ENCODE results near the gene HYCC1.
"Not testable (repeated sequence)": the region's sequence is repeated elsewhere in the genome, so short reads cannot be mapped to it uniquely, and the experiment has no call there.

HYCC1 gene

GRCh38 chr7:23013715-23014649, at the start of gene HYCC1:
TSS of gene HYCC1 (minus strand) at chr7:23014130. CDS start at chr7:22991111, 23,019 bp downstream.
- peak; percentile 96 for DNase-seq (ENCODE audit: low spot score)

DNA sequence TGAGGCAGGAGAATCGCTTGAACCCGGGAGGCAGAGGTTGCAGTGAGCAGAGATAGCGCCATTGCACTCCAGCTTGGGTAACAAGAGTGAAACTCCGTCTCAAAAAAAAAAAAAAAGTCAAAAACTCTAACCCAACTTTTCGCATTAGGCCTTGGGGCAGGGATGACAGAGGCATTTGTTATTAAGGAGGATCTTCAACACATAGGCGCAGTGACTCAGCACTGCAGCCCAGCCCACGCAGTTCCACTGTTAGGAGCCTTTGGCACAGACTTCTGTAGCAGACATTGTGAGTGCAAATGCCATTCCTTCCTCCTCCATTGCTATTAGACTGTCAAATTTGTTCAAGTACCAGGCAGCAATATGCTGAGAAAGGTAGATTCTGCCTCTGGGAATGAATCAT, 48.5 kb upstream of the HYCC1 start:
- DNase-seq (ENCODE audit: low spot score): no peak

DNA sequence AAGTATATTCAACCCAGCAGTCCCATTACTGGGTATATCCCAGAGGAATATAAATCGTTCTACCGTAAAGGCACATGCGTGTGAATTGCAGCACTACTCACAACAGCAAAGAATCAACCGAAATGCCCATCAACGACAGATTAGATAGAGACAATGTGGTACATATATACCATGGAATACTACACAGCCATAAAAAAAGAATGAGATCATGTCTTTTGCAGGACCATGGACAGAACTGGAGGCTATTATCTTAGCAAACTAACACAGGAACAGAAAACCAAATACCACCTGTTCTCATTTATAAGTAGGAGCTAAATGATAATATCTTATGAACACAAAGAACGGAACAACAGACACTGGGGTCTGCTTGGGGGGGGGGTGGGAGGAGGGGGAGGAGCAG, 47.4 kb upstream of the HYCC1 start:
- no peak for DNase-seq (ENCODE audit: low spot score)

- DNase-seq (ENCODE audit: low spot score): no peak
These were observed 44.6 kb upstream of the HYCC1 start for GRCh38 chr7:23058408-23059096.

DNA sequence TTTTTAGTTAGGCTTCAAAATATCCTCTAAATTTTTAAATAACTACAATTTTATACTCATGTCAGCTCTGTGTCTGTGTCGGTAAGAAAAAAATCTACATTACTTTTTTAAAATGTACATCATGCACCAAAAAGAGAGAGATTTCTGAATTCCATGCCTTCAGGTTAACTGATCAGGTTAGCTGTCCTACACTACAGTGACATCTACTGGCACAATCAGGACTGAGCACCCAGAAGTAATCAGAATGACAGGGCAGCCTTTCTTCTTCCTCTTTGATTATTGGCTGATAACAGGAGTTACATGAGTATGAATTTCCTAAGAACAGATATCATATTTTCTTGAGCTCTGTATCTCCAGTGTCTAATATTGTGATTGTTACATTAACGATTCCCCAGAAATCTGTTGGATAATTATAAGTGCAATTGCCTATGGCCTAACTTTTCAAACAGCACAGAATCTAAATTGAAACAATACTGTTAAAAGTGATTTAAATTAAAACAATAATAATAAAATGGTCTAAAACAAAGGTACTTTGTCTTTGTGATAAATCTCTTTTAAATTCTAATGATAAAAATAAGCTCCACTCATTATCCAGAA, 41.8 kb upstream of the HYCC1 start:
- peak; percentile 63 for DNase-seq (ENCODE audit: low spot score)

DNA sequence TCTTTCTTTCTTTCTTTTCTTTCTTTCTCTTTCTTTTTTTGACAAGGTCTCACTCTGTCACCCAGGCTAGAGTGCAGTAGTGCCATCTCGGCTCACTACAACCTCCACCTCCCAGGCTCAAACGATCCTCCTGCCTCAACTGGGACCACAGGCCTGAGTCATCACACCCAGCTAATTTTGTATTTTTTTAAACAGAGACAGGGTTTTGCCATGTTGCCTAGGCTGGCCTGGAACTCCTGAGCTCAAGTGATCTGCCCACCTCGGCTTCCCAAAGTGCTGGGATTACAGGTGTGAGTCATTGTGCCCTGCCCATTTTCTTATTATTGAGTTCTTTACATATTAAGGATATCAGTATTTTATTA, 37.2 kb upstream of the HYCC1 start:
- DNase-seq (ENCODE audit: low spot score): not testable (repeated sequence)

DNA sequence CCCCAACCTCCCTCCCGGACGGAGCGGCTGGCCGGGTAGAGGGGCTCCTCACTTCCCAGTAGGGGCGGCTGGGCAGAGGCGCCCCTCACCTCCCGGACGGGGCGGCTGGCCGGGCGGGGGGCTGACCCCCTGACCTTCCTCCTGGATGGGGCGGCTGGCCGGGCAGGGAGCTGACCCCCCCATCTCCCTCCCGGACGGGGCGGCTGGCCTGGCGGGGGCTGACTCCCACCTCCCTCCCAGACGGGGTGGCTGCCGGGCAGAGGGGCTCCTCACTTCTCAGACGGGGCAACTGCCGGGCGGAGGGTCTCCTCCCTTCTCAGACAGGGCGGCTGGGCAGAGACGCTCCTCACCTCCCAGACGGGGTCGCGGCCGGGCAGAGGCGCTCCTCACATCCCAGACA, 32.4 kb upstream of the HYCC1 start:
- not testable (repeated sequence) for DNase-seq (ENCODE audit: low spot score)

DNA sequence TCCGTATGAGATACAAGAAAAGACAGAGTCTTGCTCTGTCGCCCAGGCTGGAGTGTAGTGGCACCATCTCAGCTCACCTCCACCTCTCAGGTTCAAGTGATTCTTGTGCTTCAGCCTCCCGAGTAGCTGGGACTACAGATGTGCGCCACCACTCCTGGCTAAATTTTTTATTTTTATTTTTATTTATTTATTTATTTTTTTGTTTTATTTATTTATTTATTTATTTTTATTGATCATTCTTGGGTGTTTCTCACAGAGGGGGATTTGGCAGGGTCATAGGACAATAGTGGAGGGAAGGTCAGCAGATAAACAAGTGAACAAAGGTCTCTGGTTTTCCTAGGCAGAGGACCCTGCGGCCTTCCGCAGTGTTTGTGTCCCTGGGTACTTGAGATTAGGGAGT, 31.2 kb upstream of the HYCC1 start:
- not testable (repeated sequence) for DNase-seq (ENCODE audit: low spot score)

DNA sequence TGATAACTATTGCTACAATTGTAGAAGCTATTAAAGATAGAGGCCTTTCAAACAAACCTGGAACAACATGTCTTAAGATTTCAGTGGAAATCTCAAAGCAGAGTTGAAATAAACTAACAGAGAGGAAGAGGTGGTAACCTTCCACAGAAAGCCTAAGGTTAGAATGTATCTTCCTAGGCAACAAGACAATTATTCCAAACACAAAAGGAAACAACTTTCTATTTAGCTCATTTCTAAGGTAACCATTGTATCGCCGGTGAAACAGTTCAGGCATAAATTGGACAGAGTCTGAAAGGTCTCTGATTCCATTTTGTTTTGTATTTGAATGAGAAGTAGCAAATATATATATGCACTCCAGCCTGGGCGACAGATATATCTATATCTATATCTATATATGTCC, 30.7 kb upstream of the HYCC1 start:
- DNase-seq (ENCODE audit: low spot score): no peak

- no peak for DNase-seq (ENCODE audit: low spot score)
These were observed 29.5 kb upstream of the HYCC1 start for GRCh38 chr7:23043441-23043840.

GRCh38 chr7:23039674-23040073, 25.7 kb upstream of the HYCC1 start:
- not testable (repeated sequence) for DNase-seq (ENCODE audit: low spot score)

- DNase-seq (ENCODE audit: low spot score): not testable (repeated sequence)
These were observed 21.8 kb upstream of the HYCC1 start for GRCh38 chr7:23035542-23036371.

DNA sequence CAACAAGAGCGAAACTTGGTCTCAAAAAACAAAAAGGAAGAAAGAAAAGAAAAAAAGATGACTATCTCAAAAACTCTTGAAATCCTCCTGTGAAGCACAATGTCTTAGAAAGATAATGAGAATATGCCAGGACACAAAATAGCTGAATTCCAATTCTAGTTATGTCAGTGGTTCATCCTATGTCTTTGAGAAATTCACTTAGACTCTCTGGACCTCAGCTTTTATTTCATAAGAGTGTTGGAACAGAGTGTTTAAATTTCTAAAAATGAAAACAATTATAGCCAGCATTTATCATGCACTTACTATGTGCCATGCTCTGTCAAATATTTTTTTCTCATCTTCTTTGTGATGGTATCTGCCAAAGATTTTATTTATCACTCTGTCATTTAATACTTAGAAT, 13.3 kb upstream of the HYCC1 start:
- no peak for DNase-seq (ENCODE audit: low spot score)

DNA sequence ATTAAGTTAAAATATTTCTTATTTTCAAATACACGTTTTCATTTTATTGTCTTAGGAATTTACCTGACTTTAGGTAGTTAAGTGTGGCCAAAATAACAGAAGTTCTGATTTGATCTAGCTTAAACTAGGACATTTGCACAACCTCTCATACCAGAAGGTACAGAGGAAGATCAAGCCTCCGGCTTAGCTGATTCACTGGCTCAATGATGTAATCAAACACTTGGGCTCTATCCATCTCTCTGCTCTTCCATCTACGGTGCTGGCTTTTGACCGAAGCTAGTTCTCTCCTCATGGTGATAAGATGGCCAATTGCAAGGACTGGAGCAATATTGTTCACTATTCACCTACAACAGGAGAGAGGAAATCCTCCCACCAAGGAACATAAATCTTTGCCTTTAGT, 12.2 kb upstream of the HYCC1 start:
- DNase-seq (ENCODE audit: low spot score): peak; percentile 31

DNA sequence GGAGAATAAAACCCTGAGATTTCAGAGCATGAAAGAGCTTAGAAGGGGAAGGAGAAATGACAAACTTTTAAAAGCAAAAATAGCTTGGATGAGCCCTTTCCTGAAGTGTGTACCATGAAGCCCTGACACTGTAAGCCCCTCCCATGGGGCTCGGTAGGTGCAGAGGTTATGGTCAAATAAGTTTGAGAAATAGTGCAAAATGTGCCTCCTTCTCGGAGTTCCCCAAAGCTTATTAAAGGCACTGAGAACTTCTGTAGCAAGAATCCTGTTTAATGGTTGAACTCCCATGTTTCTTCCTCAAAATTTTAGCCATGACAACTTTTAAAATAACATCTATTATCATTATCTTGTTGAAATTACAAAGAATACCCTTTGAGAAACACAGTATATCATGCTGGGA, 10.5 kb upstream of the HYCC1 start:
- DNase-seq (ENCODE audit: low spot score): no peak

- DNase-seq (ENCODE audit: low spot score): no peak
These were observed 8.9 kb upstream of the HYCC1 start for GRCh38 chr7:23022851-23023250.

GRCh38 chr7:23022258-23022769, 8.4 kb upstream of the HYCC1 start:
- peak; percentile 55 for DNase-seq (ENCODE audit: low spot score)

- DNase-seq (ENCODE audit: low spot score): no peak
These were observed 7.7 kb upstream of the HYCC1 start for GRCh38 chr7:23021596-23021995.

GRCh38 chr7:23020742-23021401, 6.9 kb upstream of the HYCC1 start:
- DNase-seq (ENCODE audit: low spot score): peak; percentile 77

DNA sequence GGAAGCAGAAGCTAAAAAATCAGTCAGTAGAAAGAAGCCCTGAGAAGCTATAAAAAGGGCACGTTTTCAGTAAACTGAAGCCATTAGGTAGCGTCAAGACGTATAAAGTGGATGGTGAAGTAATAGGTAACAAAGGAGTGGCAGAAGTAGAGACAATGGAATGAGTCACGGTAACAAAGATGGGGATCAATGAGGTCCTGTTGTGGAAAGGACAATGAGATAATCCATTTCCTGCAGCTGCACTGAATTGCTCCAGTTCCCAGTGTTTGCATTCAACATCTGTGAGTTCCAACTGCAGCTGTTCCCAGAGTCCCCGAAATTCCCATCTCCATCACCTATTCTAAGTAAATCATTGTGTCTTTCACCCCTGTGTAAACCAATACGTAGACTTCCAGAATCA, 4.8 kb upstream of the HYCC1 start:
- no peak for DNase-seq (ENCODE audit: low spot score)

- DNase-seq (ENCODE audit: low spot score): no peak
These were observed 3.4 kb upstream of the HYCC1 start for GRCh38 chr7:23017309-23017708.
